Neural cell (in vitro differentiated cells): Measurements from ENCODE around the gene LZTS3. TPM values are rescaled to one million over a fixed set of nuclear protein-coding genes. Genes with fewer than 3 reads are reported as not detected.

Source experiments
- H2AFZ ChIP-seq: fragments of 200-600, 300-800 bp; sonication (generic), shearing (Covaris generic); 2 replicates; pipeline ENCODE4 v1.6.0; 2014; ENCODE audit warnings: low read depth, mild to moderate bottlenecking, antibody characterized with exemption, low read length, moderate library complexity
- H3F3A ChIP-seq: fragments of 200-600 bp; shearing (Covaris generic); 2 replicates; pipeline ENCODE4 v1.6.1; 2016; ENCODE audit warnings: mild to moderate bottlenecking, moderate library complexity, mixed read lengths, antibody characterized with exemption, low read length; ENCODE audit not compliant: insufficient read depth, poor library complexity, severe bottlenecking
- H3K27ac ChIP-seq: fragments of 200-600, 300-800 bp; sonication (generic), shearing (Covaris generic); 2 replicates; pipeline ENCODE4 v1.5.1; 2014; ENCODE audit warnings: mild to moderate bottlenecking, low read length, moderate library complexity
- H3K27me3 ChIP-seq: fragments of 300-800, 200-600 bp; sonication (generic), shearing (Covaris generic); 2 replicates; pipeline ENCODE4 v1.6.0; 2014; ENCODE audit warnings: mild to moderate bottlenecking, low read depth, low read length, moderate library complexity; ENCODE audit not compliant: insufficient read depth
- H3K36me3 ChIP-seq: fragments of 300-800, 200-600 bp; sonication (generic), shearing (Covaris generic); 2 replicates; pipeline ENCODE4 v1.5.1; 2014; ENCODE audit warnings: mild to moderate bottlenecking, antibody characterized with exemption, low read length, moderate library complexity; ENCODE audit not compliant: insufficient read depth
- H3K4me2 ChIP-seq: fragments of 300-800, 200-600 bp; sonication (generic), shearing (Covaris generic); 2 replicates; pipeline ENCODE4 v1.6.0; 2014; ENCODE audit warnings: mild to moderate bottlenecking, low read length
- H3K4me3 ChIP-seq: fragments of 300-800, 200-600 bp; sonication (generic), shearing (Covaris generic); 2 replicates; pipeline ENCODE4 v1.5.1; 2014; ENCODE audit warnings: mild to moderate bottlenecking, low read length, moderate library complexity
- H3K79me2 ChIP-seq: fragments of 200-600 bp; shearing (Covaris generic); replicated peaks from 2 replicates; pipeline ENCODE4 v1.6.0; 2014; ENCODE audit warnings: mild to moderate bottlenecking, low read length, moderate library complexity; ENCODE audit not compliant: insufficient read depth
- H3K9ac ChIP-seq: fragments of 300-800, 200-600 bp; sonication (generic), shearing (Covaris generic); 2 replicates; pipeline ENCODE4 v1.6.1; 2016; ENCODE audit warnings: mild to moderate bottlenecking, low read length, mixed read lengths
- H3K9me2 ChIP-seq: fragments of 200-600 bp; shearing (Covaris generic); 2 replicates; pipeline ENCODE4 v1.6.1; 2016; ENCODE audit warnings: mild to moderate bottlenecking, low read length, mixed read lengths; ENCODE audit not compliant: insufficient read depth
- H3K9me3 ChIP-seq: fragments of 200-600, 300-800 bp; sonication (generic), shearing (Covaris generic); 2 replicates; pipeline ENCODE4 v1.6.1; 2016; ENCODE audit warnings: mild to moderate bottlenecking, mixed run types, low read length, moderate library complexity, mixed read lengths
- H4K20me1 ChIP-seq: fragments of 200-600 bp; shearing (Covaris generic); 2 replicates; pipeline ENCODE4 v1.6.1; 2016; ENCODE audit warnings: mild to moderate bottlenecking, mixed run types; ENCODE audit not compliant: insufficient read depth
- CTCF ChIP-seq: fragments of 450-650 bp; IDR thresholded peaks from 2 replicates; pipeline ENCODE4 v1.5.1; 2014; ENCODE audit warnings: antibody characterized with exemption, mild to moderate bottlenecking, moderate library complexity; ENCODE audit not compliant: poor library complexity, severe bottlenecking
- EP300 ChIP-seq: fragments of 450-650 bp; conservative IDR thresholded peaks from 2 replicates; pipeline ENCODE4 v1.6.1; 2014; ENCODE audit warnings: antibody characterized with exemption, mild to moderate bottlenecking, moderate library complexity; ENCODE audit not compliant: poor library complexity, severe bottlenecking
- EZH2 ChIP-seq: fragments of 200-600, 300-800 bp; shearing (Covaris generic), sonication (generic); IDR thresholded peaks from 2 replicates; pipeline ENCODE4 v1.6.1; 2014; ENCODE audit warnings: antibody characterized with exemption, low read length, borderline replicate concordance, mild to moderate bottlenecking; ENCODE audit not compliant: insufficient read depth, poor library complexity, severe bottlenecking
- MXI1 ChIP-seq: fragments of 450-650 bp; conservative IDR thresholded peaks from 2 replicates; pipeline ENCODE4 v1.6.1; 2014; ENCODE audit warnings: antibody characterized with exemption, mild to moderate bottlenecking; ENCODE audit not compliant: poor library complexity, severe bottlenecking
- POLR2AphosphoS5 ChIP-seq: IDR thresholded peaks from 2 replicates; pipeline ENCODE4 v1.6.1; 2012
- RAD21 ChIP-seq: fragments of 450-650 bp; conservative IDR thresholded peaks from 2 replicates; pipeline ENCODE4 v1.6.1; 2014; ENCODE audit warnings: antibody characterized with exemption, mild to moderate bottlenecking, moderate library complexity
- REST ChIP-seq: IDR thresholded peaks from 2 replicates; pipeline ENCODE4 v1.6.1; 2012; ENCODE audit warnings: borderline replicate concordance
- SMC3 ChIP-seq: fragments of 450-650 bp; conservative IDR thresholded peaks from 2 replicates; pipeline ENCODE4 v1.6.1; 2014; ENCODE audit warnings: antibody characterized with exemption, mild to moderate bottlenecking, moderate library complexity; ENCODE audit not compliant: poor library complexity
- TAF1 ChIP-seq: IDR thresholded peaks from 2 replicates; pipeline ENCODE4 v1.6.1; 2012; ENCODE audit warnings: low read depth
- polyA plus RNA-seq: library from polyadenylated mRNA; depleted of rRNA; stranded (reverse); fragments of >200 nt; gene quantifications from 2 replicates; pipeline ENCODE4 v1.2.3, GENCODE V29; 2014

LZTS3 gene
- polyA plus RNA-seq, 1 donor from 2014 or later = 33.8 TPM

DNA sequence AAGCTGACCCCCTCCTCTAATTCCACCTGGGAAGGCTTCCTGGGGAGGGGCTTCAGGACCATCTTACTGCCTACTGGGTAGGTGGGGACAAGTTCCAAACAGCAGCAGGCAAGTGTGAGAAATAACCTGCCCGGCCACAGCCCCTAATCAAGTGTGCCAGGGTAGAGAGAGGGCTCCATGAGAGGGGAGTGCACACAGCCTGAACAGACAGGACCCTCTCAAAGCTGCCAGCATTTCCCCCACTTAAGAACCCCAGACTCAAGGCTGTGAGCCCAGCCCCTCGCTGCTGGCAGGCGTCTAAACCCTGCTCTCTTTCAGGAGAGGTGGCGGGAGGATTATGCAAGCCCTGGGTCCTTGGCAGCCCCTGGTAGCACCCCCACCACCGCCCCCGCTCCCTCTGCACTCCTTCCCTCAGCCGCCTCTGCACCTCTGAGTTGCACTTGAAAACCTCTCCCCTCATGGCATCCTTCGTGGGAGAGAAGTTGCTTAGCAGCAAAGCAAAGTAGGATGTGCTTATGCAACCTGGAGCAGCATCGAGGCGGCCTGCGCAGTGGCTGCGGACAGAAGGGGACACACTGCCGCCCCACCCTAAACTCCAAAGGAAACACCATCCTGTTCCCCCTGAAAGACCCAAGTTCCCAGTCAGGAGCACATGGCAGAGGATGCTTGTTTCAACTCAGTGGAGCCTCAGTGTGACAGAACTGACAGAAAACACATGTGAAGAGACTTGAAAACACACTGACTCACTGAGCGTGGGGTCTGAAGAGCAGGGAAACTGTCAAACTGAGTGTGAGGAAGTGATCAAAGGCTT is 20.7 kb upstream of the LZTS3 start:
- Histone ChIP-seq H3K4me3 (no peak overlapping the region), H3K36me3 (no peaks in the 10 kb centered on the region), H3K9ac (no peak overlapping the region), H3K79me2 (no peaks in the 10 kb centered on the region), H4K20me1 (no peaks in the 10 kb centered on the region), H3K27ac (no peak overlapping the region), H3K9me2 (no peaks in the 10 kb centered on the region), H2AFZ (no peak overlapping the region), H3K4me2 (no peak overlapping the region), H3F3A (no peaks in the 10 kb centered on the region), H3K9me3 (no peaks in the 10 kb centered on the region), H3K27me3 (no peaks in the 10 kb centered on the region)
- TF ChIP-seq MXI1 (no peak), REST (no peak), RAD21 (no peak), EZH2 (no peak), CTCF (no peak), TAF1 (no peak), EP300 (no peak), SMC3 (no peak), POLR2AphosphoS5 (no peak)

DNA sequence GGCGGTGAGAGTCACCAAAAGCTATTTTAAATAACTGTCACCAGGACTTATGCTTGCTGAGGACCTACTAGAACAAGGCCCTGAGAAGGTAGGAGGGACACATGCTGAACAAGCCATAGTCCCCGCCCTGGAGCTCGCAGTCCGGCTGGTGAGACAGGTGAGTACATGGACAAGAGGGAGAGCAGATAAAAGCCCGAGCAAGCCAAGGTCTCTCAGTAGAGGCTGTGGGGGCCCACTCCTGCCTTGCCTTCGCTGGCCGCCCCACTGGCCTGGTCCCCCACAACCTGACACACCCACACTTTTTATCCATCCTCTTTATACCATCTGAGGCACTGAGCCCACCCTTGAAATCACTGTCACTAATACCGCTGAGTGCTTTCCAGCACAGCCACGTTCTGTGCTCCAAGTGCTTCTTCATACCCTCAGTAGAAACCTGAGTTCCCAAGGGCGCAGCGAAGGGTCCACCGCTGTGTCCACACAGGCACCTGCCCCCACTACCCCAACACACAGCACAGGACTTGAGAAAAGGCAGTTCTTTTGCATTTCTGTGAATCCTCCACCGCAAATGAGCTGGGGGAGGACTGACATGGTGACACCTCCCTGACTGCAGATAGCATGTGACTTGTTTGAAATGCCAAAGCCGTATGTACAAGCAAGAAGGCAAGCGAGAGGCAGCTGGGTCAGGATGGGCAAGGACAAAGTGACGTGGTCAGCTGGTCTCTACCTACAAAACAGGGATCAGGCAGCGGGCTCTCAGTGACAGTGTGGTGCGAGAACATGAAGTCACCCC is 19.1 kb upstream of the LZTS3 start:
- Histone ChIP-seq H3K27me3 (no peaks in the 10 kb centered on the region), H3K4me3 (no peak overlapping the region), H3K79me2 (no peaks in the 10 kb centered on the region), H2AFZ (no peak overlapping the region), H3K27ac (no peak overlapping the region), H3F3A (no peaks in the 10 kb centered on the region), H3K4me2 (no peak overlapping the region), H4K20me1 (no peaks in the 10 kb centered on the region), H3K36me3 (no peaks in the 10 kb centered on the region), H3K9me3 (no peaks in the 10 kb centered on the region), H3K9me2 (no peaks in the 10 kb centered on the region), H3K9ac (no peak overlapping the region)
- TF ChIP-seq POLR2AphosphoS5 (no peak), TAF1 (no peak), REST (no peak), SMC3 (no peak), RAD21 (no peak), MXI1 (no peak), CTCF (no peak), EZH2 (no peak), EP300 (no peak)
